Measurements from ENCODE around the gene POLR1H. TPM values are rescaled to one million over a fixed set of nuclear protein-coding genes. Genes with fewer than 3 reads are reported as not detected.

POLR1H gene
- total RNA-seq, 1 donor from 2014 or later, result 15.5 TPM

DNA sequence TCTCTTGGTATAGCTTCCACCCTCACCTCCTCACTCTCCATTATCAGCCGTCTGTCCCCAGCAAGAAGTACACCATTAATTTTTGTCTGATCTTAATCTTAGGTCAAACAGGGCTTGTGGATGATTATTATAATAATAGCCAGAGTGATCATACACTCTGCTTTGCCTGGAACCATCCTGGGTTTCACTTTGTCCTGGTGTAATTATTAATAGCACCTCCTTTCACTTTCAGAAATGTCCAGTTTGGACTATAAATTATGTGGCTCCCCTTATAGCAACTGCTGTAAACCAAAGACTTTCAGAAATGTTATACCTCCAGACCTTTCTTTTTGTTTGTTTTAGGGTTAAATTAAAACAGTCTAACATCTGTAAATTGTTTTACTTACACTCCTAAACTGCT lies 52.8 kb downstream of the POLR1H start:
- FAIRE-seq (no peak), DNase-seq (ENCODE audit: low spot score in 2 of 2) (no peak)

Small RNA genes within 50 kb of the gene (small RNA-seq; reads per million reads assigned to genes)
- gene RF02218, result not detected
- gene RF02219, result not detected
- not detected for gene RF02220

Other genes starting within 250 kb of the POLR1H start
- gene HLA-G, start 233.4 kb upstream of the POLR1H start, total RNA-seq, result not detected
- gene HLA-A, start 118.7 kb upstream of the POLR1H start, total RNA-seq, result 55.4 TPM
- 17.1 TPM for gene PPP1R11, start 5.9 kb downstream of the POLR1H start, total RNA-seq
- gene RNF39, start 14.5 kb downstream of the POLR1H start, total RNA-seq, result not detected
- not detected for gene TRIM31, start 51.8 kb downstream of the POLR1H start, total RNA-seq
- not detected for gene TRIM40, start 74.9 kb downstream of the POLR1H start, total RNA-seq
- gene TRIM10, start 99.9 kb downstream of the POLR1H start, total RNA-seq, result under 0.01 TPM
- not detected for gene TRIM15, start 102.3 kb downstream of the POLR1H start, total RNA-seq
- 14.3 TPM for gene TRIM26, start 152.1 kb downstream of the POLR1H start, total RNA-seq